B cell (primary cell): ENCODE measurements around the gene LMNTD2.

Experiments used
- EZH2 ChIP-seq: IDR thresholded peaks from 2 replicates; pipeline ENCODE4 v1.6.1; 2012; ENCODE audit warnings: borderline replicate concordance, low read depth, mild to moderate bottlenecking, moderate library complexity, low read length; ENCODE audit not compliant: insufficient read depth, poor library complexity, severe bottlenecking
- TF ChIP-seq, protein P1 (sequence below): fragments of 200-600 bp; IDR thresholded peaks from one replicate; pipeline ENCODE4 v1.8.0; 2022; ENCODE audit warnings: antibody characterized with exemption, mild to moderate bottlenecking

- TF ChIP-seq, protein P1, sequence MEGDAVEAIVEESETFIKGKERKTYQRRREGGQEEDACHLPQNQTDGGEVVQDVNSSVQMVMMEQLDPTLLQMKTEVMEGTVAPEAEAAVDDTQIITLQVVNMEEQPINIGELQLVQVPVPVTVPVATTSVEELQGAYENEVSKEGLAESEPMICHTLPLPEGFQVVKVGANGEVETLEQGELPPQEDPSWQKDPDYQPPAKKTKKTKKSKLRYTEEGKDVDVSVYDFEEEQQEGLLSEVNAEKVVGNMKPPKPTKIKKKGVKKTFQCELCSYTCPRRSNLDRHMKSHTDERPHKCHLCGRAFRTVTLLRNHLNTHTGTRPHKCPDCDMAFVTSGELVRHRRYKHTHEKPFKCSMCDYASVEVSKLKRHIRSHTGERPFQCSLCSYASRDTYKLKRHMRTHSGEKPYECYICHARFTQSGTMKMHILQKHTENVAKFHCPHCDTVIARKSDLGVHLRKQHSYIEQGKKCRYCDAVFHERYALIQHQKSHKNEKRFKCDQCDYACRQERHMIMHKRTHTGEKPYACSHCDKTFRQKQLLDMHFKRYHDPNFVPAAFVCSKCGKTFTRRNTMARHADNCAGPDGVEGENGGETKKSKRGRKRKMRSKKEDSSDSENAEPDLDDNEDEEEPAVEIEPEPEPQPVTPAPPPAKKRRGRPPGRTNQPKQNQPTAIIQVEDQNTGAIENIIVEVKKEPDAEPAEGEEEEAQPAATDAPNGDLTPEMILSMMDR: no peak
- no peak for TF ChIP-seq EZH2
These were observed 8.8 kb upstream of the LMNTD2 start for GRCh38 chr11:569158-569885.
